IgD-negative memory B cell (primary cell): ENCODE results near the gene PSAP. TPM values are rescaled to one million over a fixed set of nuclear protein-coding genes. Genes with fewer than 3 reads are reported as not detected.
"Not testable (repeated sequence)": the region's sequence is repeated elsewhere in the genome, so short reads cannot be mapped to it uniquely, and the experiment has no call there.

Source experiments
- H3K27ac Mint-ChIP-seq, 3 donors: one replicate each; pipeline ENCODE4 v1.8.0; 2020 to 2022; ENCODE audit warnings: mild to moderate bottlenecking in 3 of 3, mixed read lengths in 3 of 3, moderate library complexity in 1 of 3
- H3K27me3 Mint-ChIP-seq: one replicate; pipeline ENCODE4 v1.8.0; 2021; ENCODE audit warnings: mixed read lengths
- H3K36me3 Mint-ChIP-seq: one replicate; pipeline ENCODE4 v1.8.0; 2020; ENCODE audit warnings: mild to moderate bottlenecking, mixed read lengths
- H3K4me1 Mint-ChIP-seq, 3 donors: one replicate each; pipeline ENCODE4 v1.8.0; 2020 to 2022; ENCODE audit warnings: mixed read lengths in 3 of 3, mild to moderate bottlenecking in 1 of 3
- H3K4me3 Mint-ChIP-seq, 4 donors: one replicate each; pipeline ENCODE4 v1.8.0; 2020 to 2022; ENCODE audit warnings: mild to moderate bottlenecking in 4 of 4, mixed read lengths in 4 of 4, moderate library complexity in 3 of 4
- H3K9me3 Mint-ChIP-seq, 3 donors: one replicate each; pipeline ENCODE4 v1.8.0; 2020 to 2021; ENCODE audit warnings: mixed read lengths in 3 of 3, mild to moderate bottlenecking in 1 of 3
- polyA plus RNA-seq: library from polyadenylated mRNA; unstranded; fragments of 300-500 nt; fragmentation: Illumina TruSeq; gene quantifications from one replicate; pipeline ENCODE4 v1.2.3, GENCODE V29; 2021

Gene PSAP
- polyA plus RNA-seq, 1 donor from 2014 or later = 625 TPM

GRCh38 chr10:71857934-71858890 lies 7.2 kb upstream of the PSAP start:
- Mint-ChIP-seq H3K27me3 (no peaks in the 10 kb centered on the region), H3K27ac (peak overlapping the region in 2 of 3 donors; percentile 6 to 7), H3K9me3 (no peaks in the 10 kb centered on the region), H3K4me3 (peak overlapping the region in 1 of 4 donors; percentile 15), H3K36me3 (peaks cover 2% of the 10 kb centered on the region), H3K4me1 (peaks cover 10 to 17% (median 14%) of the 10 kb centered on the region in 3 donors)

GRCh38 chr10:71856619-71857018 lies 5.6 kb upstream of the PSAP start:
- Mint-ChIP-seq H3K4me1 (peaks cover 20 to 28% (median 24%) of the 10 kb centered on the region in 3 donors), H3K4me3 (peak overlapping the region in 1 of 4 donors; percentile 50), H3K27me3 (no peaks in the 10 kb centered on the region), H3K9me3 (no peaks in the 10 kb centered on the region), H3K36me3 (peaks cover 2% of the 10 kb centered on the region), H3K27ac (no peak overlapping the region)

- no peaks in the 10 kb centered on the region for H3K9me3 Mint-ChIP-seq
- H3K4me3 Mint-ChIP-seq = no peak overlapping the region
- peaks cover 26 to 32% (median 29%) of the 10 kb centered on the region in 3 donors for H3K4me1 Mint-ChIP-seq
- H3K27ac Mint-ChIP-seq = peak overlapping the region in 1 of 3 donors; percentile 16
- no peaks in the 10 kb centered on the region for H3K36me3 Mint-ChIP-seq
- H3K27me3 Mint-ChIP-seq = no peaks in the 10 kb centered on the region
Measured at GRCh38 chr10:71854031-71854430, 3.0 kb upstream of the PSAP start.

GRCh38 chr10:71852355-71852937 lies 1.4 kb upstream of the PSAP start:
- H3K27me3 Mint-ChIP-seq = no peaks in the 10 kb centered on the region
- H3K36me3 Mint-ChIP-seq = peaks cover 3% of the 10 kb centered on the region
- H3K4me1 Mint-ChIP-seq = peaks cover 39 to 44% (median 40%) of the 10 kb centered on the region in 3 donors
- H3K27ac Mint-ChIP-seq = peak overlapping the region in 2 of 3 donors; percentile 57 to 83
- peak overlapping the region; percentile 8 to 95 (median 72) for H3K4me3 Mint-ChIP-seq
- no peaks in the 10 kb centered on the region for H3K9me3 Mint-ChIP-seq

GRCh38 chr10:71851465-71852095 lies 529 bp upstream of the PSAP start:
- H3K27me3 Mint-ChIP-seq, H3K36me3 Mint-ChIP-seq, H3K9me3 Mint-ChIP-seq: not testable (repeated sequence)
- Mint-ChIP-seq H3K27ac (peak overlapping the region; percentile 83 to 93 (median 85)), H3K4me3 (peak overlapping the region; percentile 93 to 99 (median 96)), H3K4me1 (peaks cover 44 to 51% (median 48%) of the 10 kb centered on the region in 3 donors)

GRCh38 chr10:71850021-71850742 lies 869 bp downstream of the PSAP start:
- peaks cover 6% of the 10 kb centered on the region for H3K36me3 Mint-ChIP-seq
- H3K4me3 Mint-ChIP-seq = peak overlapping the region; percentile 93 to 99 (median 96)

GRCh38 chr10:71849461-71849908 lies 1.6 kb downstream of the PSAP start:
- no peaks in the 10 kb centered on the region for H3K9me3 Mint-ChIP-seq
- H3K4me1 Mint-ChIP-seq = peaks cover 50 to 64% (median 62%) of the 10 kb centered on the region in 3 donors
- H3K27ac Mint-ChIP-seq = peak overlapping the region in 1 of 3 donors; percentile 85

More at GRCh38 chr10:71850021-71850742, 869 bp downstream of the PSAP start:
- H3K4me1 Mint-ChIP-seq = peaks cover 45 to 58% (median 57%) of the 10 kb centered on the region in 3 donors
- H3K27ac Mint-ChIP-seq = peak overlapping the region; percentile 83 to 93 (median 85)
- no peaks in the 10 kb centered on the region for H3K9me3 Mint-ChIP-seq
- H3K27me3 Mint-ChIP-seq = no peaks in the 10 kb centered on the region

GRCh38 chr10:71848325-71849275 lies 2.5 kb downstream of the PSAP start:
- peak overlapping the region in 3 of 4 donors; percentile 43 to 58 (median 43) for H3K4me3 Mint-ChIP-seq
- no peaks in the 10 kb centered on the region for H3K9me3 Mint-ChIP-seq
- H3K4me1 Mint-ChIP-seq = peaks cover 55 to 70% (median 67%) of the 10 kb centered on the region in 3 donors
- H3K27me3 Mint-ChIP-seq = no peaks in the 10 kb centered on the region
- H3K27ac Mint-ChIP-seq = peak overlapping the region in 2 of 3 donors; percentile 2 to 7
- H3K36me3 Mint-ChIP-seq = peaks cover 6% of the 10 kb centered on the region

More at GRCh38 chr10:71849461-71849908, 1.6 kb downstream of the PSAP start:
- Mint-ChIP-seq H3K36me3 (peaks cover 6% of the 10 kb centered on the region), H3K4me3 (peak overlapping the region; percentile 67 to 99 (median 94)), H3K27me3 (no peaks in the 10 kb centered on the region)

- Mint-ChIP-seq H3K27me3 (no peaks in the 10 kb centered on the region), H3K27ac (peak overlapping the region in 1 of 3 donors; percentile 2), H3K36me3 (peaks cover 6% of the 10 kb centered on the region), H3K4me1 (peaks cover 62 to 79% (median 75%) of the 10 kb centered on the region in 3 donors), H3K4me3 (peak overlapping the region in 1 of 4 donors; percentile 43), H3K9me3 (no peaks in the 10 kb centered on the region)
Measured at GRCh38 chr10:71847418-71847817, 3.6 kb downstream of the PSAP start.

- Mint-ChIP-seq H3K4me1 (peaks cover 60 to 79% (median 73%) of the 10 kb centered on the region in 3 donors), H3K9me3 (no peaks in the 10 kb centered on the region), H3K4me3 (peak overlapping the region in 3 of 4 donors; percentile 49 to 69 (median 67)), H3K36me3 (peaks cover 6% of the 10 kb centered on the region), H3K27ac (no peak overlapping the region), H3K27me3 (no peaks in the 10 kb centered on the region)
Measured at GRCh38 chr10:71846816-71847215, 4.2 kb downstream of the PSAP start.

GRCh38 chr10:71845410-71846405 lies 5.3 kb downstream of the PSAP start:
- peak overlapping the region in 3 of 4 donors; percentile 2 to 28 (median 9) for H3K4me3 Mint-ChIP-seq
- peak overlapping the region in 2 of 3 donors; percentile 23 to 48 for H3K27ac Mint-ChIP-seq
- peaks cover 6% of the 10 kb centered on the region for H3K36me3 Mint-ChIP-seq
- H3K9me3 Mint-ChIP-seq = no peaks in the 10 kb centered on the region
- peaks cover 56 to 74% (median 70%) of the 10 kb centered on the region in 3 donors for H3K4me1 Mint-ChIP-seq
- H3K27me3 Mint-ChIP-seq = no peaks in the 10 kb centered on the region

GRCh38 chr10:71844695-71845094 lies 6.4 kb downstream of the PSAP start:
- no peaks in the 10 kb centered on the region for H3K9me3 Mint-ChIP-seq
- H3K27ac Mint-ChIP-seq = no peak overlapping the region
- H3K27me3 Mint-ChIP-seq = no peaks in the 10 kb centered on the region
- H3K36me3 Mint-ChIP-seq = peaks cover 6% of the 10 kb centered on the region
- H3K4me1 Mint-ChIP-seq = peaks cover 58 to 75% (median 71%) of the 10 kb centered on the region in 3 donors
- H3K4me3 Mint-ChIP-seq = peak overlapping the region in 1 of 4 donors; percentile 43
